IMR-90 (cell line): Measurements from ENCODE around the gene PDE11A. TPM values are rescaled to one million over a fixed set of nuclear protein-coding genes. Genes with fewer than 3 reads are reported as not detected.

ENCODE experiments used
- ATAC-seq: fragments of 200-7000 bp; cut with Tn5 transposase; 2 replicates; pipeline ENCODE4 v1.9.1; 2020; ENCODE audit warnings: low read depth, mild to moderate bottlenecking, moderate library complexity
- BruUV-seq: library from RNA; stranded (reverse); fragments of 400-500 nt; replicated peaks from 2 replicates; lab custom pipeline; 2021; lab: Mats Ljungman, UMichigan
- CTCF ChIA-PET: fragments of 300-600 bp; formaldehyde crosslinking; extraction: SDS; loops from one replicate; lab custom pipeline; 2021; ENCODE audit warnings: antibody characterized with exemption; lab: Yijun Ruan, JAX
- POLR2A ChIA-PET: fragments of 300-600 bp; sonication (Branson Sonifier 250); formaldehyde crosslinking; loops from one replicate; lab custom pipeline; 2022; ENCODE audit warnings: antibody characterized with exemption; ENCODE audit not compliant: unreplicated experiment; lab: Charles Lee
- DNase-seq: peaks from one replicate; pipeline ENCODE4 v3.0.0; 2013
- H2AFZ ChIP-seq: replicated peaks from 2 replicates; pipeline ENCODE3; 2013; ENCODE audit warnings: low read length, mild to moderate bottlenecking; ENCODE audit not compliant: poor library complexity
- H2AK5ac ChIP-seq: 2 replicates; pipeline ENCODE4 v1.6.1; 2013; ENCODE audit warnings: low read depth, low read length, inconsistent platforms
- H2AK9ac ChIP-seq: replicated peaks from 2 replicates; pipeline ENCODE3; 2013; ENCODE audit warnings: mild to moderate bottlenecking, low read depth, low read length, moderate library complexity; ENCODE audit not compliant: poor library complexity
- H2BK120ac ChIP-seq: 2 replicates; pipeline ENCODE4 v1.6.1; 2013; ENCODE audit warnings: low read depth, low read length, inconsistent platforms
- H2BK15ac ChIP-seq: 3 replicates; pipeline ENCODE4 v1.6.1; 2013; ENCODE audit warnings: low read depth, low read length, inconsistent platforms
- H2BK20ac ChIP-seq: 2 replicates; pipeline ENCODE4 v1.6.1; 2013; ENCODE audit warnings: low read depth, mild to moderate bottlenecking, inconsistent platforms, low read length, moderate library complexity
- H2BK5ac ChIP-seq: 2 replicates; pipeline ENCODE4 v1.6.1; 2013; ENCODE audit warnings: mild to moderate bottlenecking, low read depth, low read length, inconsistent platforms; ENCODE audit not compliant: poor library complexity, severe bottlenecking
- H3K14ac ChIP-seq: replicated peaks from 2 replicates; pipeline ENCODE4 v1.6.1; 2013; ENCODE audit warnings: low read depth, low read length, inconsistent platforms
- H3K18ac ChIP-seq: 2 replicates; pipeline ENCODE4 v1.6.1; 2013; ENCODE audit warnings: low read depth, low read length, control low read depth
- H3K23ac ChIP-seq: 2 replicates; pipeline ENCODE4 v1.6.1; 2013; ENCODE audit warnings: low read depth, low read length, inconsistent platforms
- H3K27ac ChIP-seq: 2 replicates; pipeline ENCODE4 v1.5.1; 2013; ENCODE audit warnings: mild to moderate bottlenecking, control low read depth, low read length; ENCODE audit not compliant: insufficient read depth
- H3K27me3 ChIP-seq: 2 replicates; pipeline ENCODE4 v1.6.1; 2013; ENCODE audit warnings: low read length; ENCODE audit not compliant: control insufficient read depth, insufficient read depth
- H3K36me3 ChIP-seq: 2 replicates; pipeline ENCODE4 v1.6.1; 2013; ENCODE audit warnings: low read length, mixed read lengths; ENCODE audit not compliant: control insufficient read depth, insufficient read depth
- H3K4ac ChIP-seq: 2 replicates; pipeline ENCODE4 v1.6.1; 2013; ENCODE audit warnings: low read depth, low read length, inconsistent platforms
- H3K4me1 ChIP-seq: 2 replicates; pipeline ENCODE4 v1.6.1; 2013; ENCODE audit warnings: low read length, mixed read lengths; ENCODE audit not compliant: control insufficient read depth, insufficient read depth
- H3K4me2 ChIP-seq: 2 replicates; pipeline ENCODE4 v1.6.1; 2013; ENCODE audit warnings: low read depth, mild to moderate bottlenecking, control low read depth, low read length, moderate library complexity
- H3K4me3 ChIP-seq: 2 replicates; pipeline ENCODE4 v1.5.1; 2013; ENCODE audit warnings: low read depth, mild to moderate bottlenecking, control low read depth, low read length, moderate library complexity; ENCODE audit not compliant: insufficient read depth
- H3K56ac ChIP-seq: 2 replicates; pipeline ENCODE4 v1.6.1; 2013; ENCODE audit warnings: low read length, inconsistent platforms; ENCODE audit not compliant: insufficient read depth; ENCODE audit errors: extremely low read depth
- H3K79me1 ChIP-seq, 2 experiments: 2 replicates each; pipeline ENCODE4 v1.6.1; 2013; ENCODE audit warnings: low read length in 2 of 2, inconsistent platforms in 1 of 2, low read depth in 1 of 2
- H3K9ac ChIP-seq: 2 replicates; pipeline ENCODE4 v1.6.1; 2013; ENCODE audit warnings: low read depth, low read length, control low read depth
- H3K9me1 ChIP-seq: 2 replicates; pipeline ENCODE4 v1.6.1; 2013; ENCODE audit warnings: low read length, inconsistent platforms; ENCODE audit not compliant: insufficient read depth
- H3K9me3 ChIP-seq: 2 replicates; pipeline ENCODE4 v1.6.1; 2013; ENCODE audit warnings: low read length; ENCODE audit not compliant: control insufficient read depth, insufficient read depth
- H4K20me1 ChIP-seq: 2 replicates; pipeline ENCODE4 v1.6.1; 2013; ENCODE audit warnings: low read length, inconsistent platforms; ENCODE audit not compliant: insufficient read depth
- H4K5ac ChIP-seq: 2 replicates; pipeline ENCODE4 v1.6.1; 2013; ENCODE audit warnings: mild to moderate bottlenecking, low read depth, low read length, control low read depth
- H4K8ac ChIP-seq, 2 experiments: 2 replicates each; pipeline ENCODE4 v1.6.1; 2013; ENCODE audit warnings: low read depth in 2 of 2, low read length in 2 of 2, control low read depth in 1 of 2, inconsistent platforms in 1 of 2
- H4K91ac ChIP-seq: 2 replicates; pipeline ENCODE4 v1.6.1; 2013; ENCODE audit warnings: low read depth, low read length, inconsistent platforms; ENCODE audit not compliant: insufficient read depth
- BHLHE40 ChIP-seq: fragments of 150-350 bp; IDR thresholded peaks from 2 replicates; pipeline ENCODE4 v1.6.1; 2016; ENCODE audit warnings: mild to moderate bottlenecking, low read depth, low read length
- CEBPB ChIP-seq: IDR thresholded peaks from 2 replicates; pipeline ENCODE4 v1.6.1; 2012; ENCODE audit warnings: low read depth, low read length, improper control_type of control experiment
- CHD1 ChIP-seq: IDR thresholded peaks from 2 replicates; pipeline ENCODE4 v1.6.1; 2012; ENCODE audit warnings: low read depth, low read length, improper control_type of control experiment
- FOS ChIP-seq: fragments of 150-350 bp; IDR thresholded peaks from 2 replicates; pipeline ENCODE4 v1.6.1; 2016; ENCODE audit warnings: low read depth, low read length
- MAFK ChIP-seq: IDR thresholded peaks from 2 replicates; pipeline ENCODE4 v1.6.1; 2012; ENCODE audit warnings: low read depth, low read length, improper control_type of control experiment
- MAZ ChIP-seq: IDR thresholded peaks from 2 replicates; pipeline ENCODE4 v1.6.1; 2012; ENCODE audit warnings: low read depth, mild to moderate bottlenecking, low read length, improper control_type of control experiment, moderate library complexity, borderline replicate concordance
- MXI1 ChIP-seq: IDR thresholded peaks from 2 replicates; pipeline ENCODE4 v1.6.1; 2012; ENCODE audit warnings: low read depth, mild to moderate bottlenecking, low read length, moderate library complexity, borderline replicate concordance
- NFE2L2 ChIP-seq: fragments of 150-350 bp; IDR thresholded peaks from 2 replicates; pipeline ENCODE4 v1.6.1; 2016; ENCODE audit warnings: low read depth, mild to moderate bottlenecking, low read length
- POLR2A ChIP-seq: IDR thresholded peaks from 2 replicates; pipeline ENCODE4 v1.6.1; 2012; ENCODE audit warnings: mild to moderate bottlenecking, low read depth, low read length
- RAD21 ChIP-seq: IDR thresholded peaks from 2 replicates; pipeline ENCODE4 v1.6.1; 2012; ENCODE audit warnings: low read length, improper control_type of control experiment
- RCOR1 ChIP-seq: IDR thresholded peaks from 2 replicates; pipeline ENCODE4 v1.6.1; 2012; ENCODE audit warnings: mild to moderate bottlenecking, low read length, improper control_type of control experiment; ENCODE audit not compliant: insufficient replicate concordance
- RFX5 ChIP-seq: IDR thresholded peaks from 2 replicates; pipeline ENCODE4 v1.8.0; 2012; ENCODE audit warnings: low read depth, mild to moderate bottlenecking, low read length, moderate library complexity
- SMC3 ChIP-seq: fragments of 150-350 bp; IDR thresholded peaks from 2 replicates; pipeline ENCODE4 v1.6.1; 2016; ENCODE audit warnings: low read depth, mild to moderate bottlenecking, antibody characterized with exemption, low read length, moderate library complexity
- WGBS, 2 experiments: methylation state at CpG; one replicate each; pipeline versions ENCODE4 v1.1.5 to v1.1.7; 2013; ENCODE audit warnings: missing lambda C conversion rate in 2 of 2; ENCODE audit not compliant: insufficient read length in 1 of 2; ENCODE audit errors: extremely low coverage in 2 of 2; 5-methylcytosine and 5-hydroxymethylcytosine counted together
- dilution Hi-C: fragments of 300-500 bp; cut with HindIII; formaldehyde crosslinking; loops from one replicate; pipeline ENCODE4 v1.14.3; 2018; ENCODE audit warnings: low sequenced_read_pairs; ENCODE audit not compliant: unreplicated experiment
- in situ Hi-C: fragments of 300-500 bp; cut with MboI; formaldehyde crosslinking; loops from 3 replicates; pipeline ENCODE4 v1.14.3; 2019; ENCODE audit warnings: low sequenced_read_pairs, inconsistent platforms, mixed read lengths
- intact Hi-C: fragments of 100-400 bp; cut with micrococcal nuclease; formaldehyde crosslinking; loops from 2 replicates; pipeline ENCODE4 v1.10.0; 2022
- polyA plus RNA-seq, 3 experiments: library from polyadenylated mRNA; depleted of rRNA; stranded (reverse); fragments of >200 nt; gene quantifications; 2 replicates each; pipeline ENCODE4 v1.2.3, GENCODE V29; 2012; ENCODE audit warnings: low replicate concordance in 1 of 3
- total RNA-seq: library from RNA; depleted of rRNA; stranded (reverse); fragments of >200 nt; gene quantifications from 2 replicates; pipeline ENCODE4 v1.2.3, GENCODE V29; 2012
- TF ChIP-seq, protein P1 (sequence below): fragments of 150-350 bp; IDR thresholded peaks from 2 replicates; pipeline ENCODE4 v1.6.1; 2016; ENCODE audit warnings: low read depth, mild to moderate bottlenecking, low read length, moderate library complexity, borderline replicate concordance
- TF ChIP-seq, protein P2 (sequence below): fragments of 150-350 bp; IDR thresholded peaks from 2 replicates; pipeline ENCODE4 v1.6.1; 2017; ENCODE audit warnings: mild to moderate bottlenecking, antibody characterized with exemption, low read length, low read depth
- TF ChIP-seq, protein P3 (sequence below): conservative IDR thresholded peaks from 2 replicates; pipeline ENCODE4 v1.5.1; 2012; ENCODE audit warnings: mild to moderate bottlenecking, low read depth, low read length, improper control_type of control experiment

PDE11A gene
- total and polyA plus RNA-seq, 2 of the 4 experiments (the other 2 are of a cell fraction) = 0.21 to 0.72 TPM

DNA sequence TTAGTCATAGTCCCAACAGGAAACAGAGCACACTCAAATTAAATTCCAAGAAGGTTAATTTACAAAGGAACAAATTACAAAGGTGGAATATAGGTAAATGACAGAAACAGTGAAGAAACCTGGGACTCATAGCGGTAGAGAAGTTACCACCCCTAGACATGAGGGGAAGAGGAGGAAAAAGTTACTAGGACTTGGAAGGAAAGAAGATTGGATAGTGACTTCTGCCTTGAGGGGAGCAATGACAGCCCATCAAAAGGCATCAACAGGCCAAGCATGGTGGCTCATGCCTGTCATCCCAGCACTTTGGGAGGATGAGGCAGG, 2.4 kb upstream of the PDE11A start:
- POLR2A ChIA-PET = interaction anchor here (0.6 kb wide), 2 partner anchors 10 to 591 kb away, joined by 3 to 5 read pairs; no protein-coding TSS in a partner anchor
- Histone ChIP-seq H3K14ac (no peak overlapping the region), H3K27me3 (peaks cover 3% of the 10 kb centered on the region; the same call in 1 of the 2 replicates), H3K4me2 (no peak overlapping the region), H3K23ac (no peak overlapping the region), H2BK15ac (no peak overlapping the region), H2BK120ac (no peak overlapping the region), H4K20me1 (no peaks in the 10 kb centered on the region), H3K9ac (no peak overlapping the region), H3K4me3 (no peak overlapping the region), H2AK5ac (no peak overlapping the region), H3K56ac (no peak overlapping the region), H3K4ac (no peak overlapping the region), H2AK9ac (no peak overlapping the region), H3K27ac (no peak overlapping the region), H3K9me3 (no peaks in the 10 kb centered on the region), H2BK20ac (no peak overlapping the region), H3K9me1 (no peaks in the 10 kb centered on the region), H3K18ac (no peak overlapping the region), H3K4me1 (peaks cover 2% of the 10 kb centered on the region; the same call in 1 of the 2 replicates), H3K79me1 (no peaks in the 10 kb centered on the region), H2AFZ (no peak overlapping the region), H2BK5ac (no peak overlapping the region), H4K8ac (no peak overlapping the region), H3K36me3 (no peaks in the 10 kb centered on the region), H4K91ac (no peak overlapping the region), H4K5ac (no peak overlapping the region)
- dilution Hi-C loops = no loop called here
- no TSS peak for BruUV-seq
- intact Hi-C loops = no loop called here
- ATAC-seq = no peak
- TF ChIP-seq, protein P1, sequence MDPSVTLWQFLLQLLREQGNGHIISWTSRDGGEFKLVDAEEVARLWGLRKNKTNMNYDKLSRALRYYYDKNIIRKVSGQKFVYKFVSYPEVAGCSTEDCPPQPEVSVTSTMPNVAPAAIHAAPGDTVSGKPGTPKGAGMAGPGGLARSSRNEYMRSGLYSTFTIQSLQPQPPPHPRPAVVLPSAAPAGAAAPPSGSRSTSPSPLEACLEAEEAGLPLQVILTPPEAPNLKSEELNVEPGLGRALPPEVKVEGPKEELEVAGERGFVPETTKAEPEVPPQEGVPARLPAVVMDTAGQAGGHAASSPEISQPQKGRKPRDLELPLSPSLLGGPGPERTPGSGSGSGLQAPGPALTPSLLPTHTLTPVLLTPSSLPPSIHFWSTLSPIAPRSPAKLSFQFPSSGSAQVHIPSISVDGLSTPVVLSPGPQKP = no peak
- TF ChIP-seq RAD21 (no peak), MAFK (no peak), NFE2L2 (no peak), BHLHE40 (no peak), RCOR1 (no peak), POLR2A (no peak), CEBPB (no peak), SMC3 (no peak), FOS (no peak), MXI1 (no peak), RFX5 (no peak), MAZ (no peak), CHD1 (no peak)
- TF ChIP-seq, protein P2, sequence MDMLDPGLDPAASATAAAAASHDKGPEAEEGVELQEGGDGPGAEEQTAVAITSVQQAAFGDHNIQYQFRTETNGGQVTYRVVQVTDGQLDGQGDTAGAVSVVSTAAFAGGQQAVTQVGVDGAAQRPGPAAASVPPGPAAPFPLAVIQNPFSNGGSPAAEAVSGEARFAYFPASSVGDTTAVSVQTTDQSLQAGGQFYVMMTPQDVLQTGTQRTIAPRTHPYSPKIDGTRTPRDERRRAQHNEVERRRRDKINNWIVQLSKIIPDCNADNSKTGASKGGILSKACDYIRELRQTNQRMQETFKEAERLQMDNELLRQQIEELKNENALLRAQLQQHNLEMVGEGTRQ = no peak
- TF ChIP-seq, protein P3, sequence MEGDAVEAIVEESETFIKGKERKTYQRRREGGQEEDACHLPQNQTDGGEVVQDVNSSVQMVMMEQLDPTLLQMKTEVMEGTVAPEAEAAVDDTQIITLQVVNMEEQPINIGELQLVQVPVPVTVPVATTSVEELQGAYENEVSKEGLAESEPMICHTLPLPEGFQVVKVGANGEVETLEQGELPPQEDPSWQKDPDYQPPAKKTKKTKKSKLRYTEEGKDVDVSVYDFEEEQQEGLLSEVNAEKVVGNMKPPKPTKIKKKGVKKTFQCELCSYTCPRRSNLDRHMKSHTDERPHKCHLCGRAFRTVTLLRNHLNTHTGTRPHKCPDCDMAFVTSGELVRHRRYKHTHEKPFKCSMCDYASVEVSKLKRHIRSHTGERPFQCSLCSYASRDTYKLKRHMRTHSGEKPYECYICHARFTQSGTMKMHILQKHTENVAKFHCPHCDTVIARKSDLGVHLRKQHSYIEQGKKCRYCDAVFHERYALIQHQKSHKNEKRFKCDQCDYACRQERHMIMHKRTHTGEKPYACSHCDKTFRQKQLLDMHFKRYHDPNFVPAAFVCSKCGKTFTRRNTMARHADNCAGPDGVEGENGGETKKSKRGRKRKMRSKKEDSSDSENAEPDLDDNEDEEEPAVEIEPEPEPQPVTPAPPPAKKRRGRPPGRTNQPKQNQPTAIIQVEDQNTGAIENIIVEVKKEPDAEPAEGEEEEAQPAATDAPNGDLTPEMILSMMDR = no peak
- CTCF ChIA-PET = interaction anchor here (0.6 kb wide), 1 partner anchor 37 kb away, joined by 3 read pairs; no protein-coding TSS in a partner anchor
- no CpG with 5 or more reads among the region's 1 CpG for WGBS, 2 experiments
- DNase-seq = no peak
- in situ Hi-C loops = no loop called here
